D721Med (cell line): ENCODE results near the gene CDR2L.
"Not testable (repeated sequence)": the region's sequence is repeated elsewhere in the genome, so short reads cannot be mapped to it uniquely, and the experiment has no call there.

ENCODE experiments used
- DNase-seq: peaks from one replicate; pipeline ENCODE4 v3.0.0; 2011; ENCODE audit warnings: low spot score; ENCODE audit not compliant: insufficient read length
- FAIRE-seq: peaks from 2 replicates; lab custom pipeline; 2011; peaks lifted over from hg19 to GRCh38; lab: Jason Lieb, UNC
- CTCF ChIP-seq: IDR thresholded peaks from 2 replicates; pipeline ENCODE4 v1.5.1; 2012; ENCODE audit warnings: mild to moderate bottlenecking, control low read depth; ENCODE audit not compliant: insufficient read depth; ENCODE audit errors: missing control alignments

Gene CDR2L

GRCh38 chr17:74981979-74982662, 5.3 kb upstream of the CDR2L start:
- FAIRE-seq, result no peak
- peak; percentile 9 for TF ChIP-seq CTCF
- DNase-seq, result peak; percentile 83

- not testable (repeated sequence) for FAIRE-seq, DNase-seq
Measured at GRCh38 chr17:74982663-74983313, 4.6 kb upstream of the CDR2L start.

GRCh38 chr17:74986206-74986576, 1.2 kb upstream of the CDR2L start:
- DNase-seq (no peak), FAIRE-seq (no peak)
- no peak for TF ChIP-seq CTCF

GRCh38 chr17:74987909-74988711, 678 bp downstream of the CDR2L start:
- no peak for DNase-seq
- TF ChIP-seq CTCF, result no peak
- FAIRE-seq, result no peak

- DNase-seq, result no peak
- FAIRE-seq, result no peak
- no peak for TF ChIP-seq CTCF
Measured at GRCh38 chr17:74990581-74991105, 3.2 kb downstream of the CDR2L start.

GRCh38 chr17:74992223-74992622, 4.8 kb downstream of the CDR2L start:
- no peak for FAIRE-seq
- no peak for TF ChIP-seq CTCF
- DNase-seq, result no peak

GRCh38 chr17:74994440-74994839, 7.0 kb downstream of the CDR2L start:
- TF ChIP-seq CTCF, result no peak
- DNase-seq, result no peak
- no peak for FAIRE-seq
